Measurements from ENCODE around the gene BBOX1.

- TF ChIP-seq CTCF (IDR thresholded peaks at IDR 0.05) = no peak
- no peak for TF ChIP-seq EP300 (IDR thresholded peaks at IDR 0.05; ENCODE audit: low read depth)
Observed at GRCh38 chr11:27061461-27061821, 20.8 kb downstream of the BBOX1 start.

Data from transverse colon (tissue), 3 donors.